NCI-H1092 treated with DMSO at 0.1 percent for 48 hours (cell line): ENCODE measurements around the gene ENOPH1.
"Not testable (repeated sequence)": the region's sequence is repeated elsewhere in the genome, so short reads cannot be mapped to it uniquely, and the experiment has no call there.

Source experiments
- DNase-seq: peaks from one replicate; lab custom pipeline; 2025; lab: John Stamatoyannopoulos, UW

The ENOPH1 gene

GRCh38 chr4:82469791-82470345 is 39.5 kb downstream of the ENOPH1 start:
- peak; percentile 31 for DNase-seq

GRCh38 chr4:82473080-82473479 is 42.7 kb downstream of the ENOPH1 start:
- DNase-seq = not testable (repeated sequence)

GRCh38 chr4:82473621-82474164 is 43.3 kb downstream of the ENOPH1 start:
- DNase-seq = no peak

- DNase-seq = not testable (repeated sequence)
These were observed 45.5 kb downstream of the ENOPH1 start for GRCh38 chr4:82475931-82476330.

- not testable (repeated sequence) for DNase-seq
These were observed 47.1 kb downstream of the ENOPH1 start for GRCh38 chr4:82477469-82477868.

- DNase-seq = no peak
These were observed 49.2 kb downstream of the ENOPH1 start for GRCh38 chr4:82479562-82479961.

- no peak for DNase-seq
These were observed 50.5 kb downstream of the ENOPH1 start for GRCh38 chr4:82480771-82481505.

- no peak for DNase-seq
These were observed 51.1 kb downstream of the ENOPH1 start for GRCh38 chr4:82481506-82481840.

GRCh38 chr4:82482387-82482786 is 52.0 kb downstream of the ENOPH1 start:
- no peak for DNase-seq

GRCh38 chr4:82484996-82485783 is 54.8 kb downstream of the ENOPH1 start:
- no peak for DNase-seq

GRCh38 chr4:82489076-82489475 is 58.7 kb downstream of the ENOPH1 start:
- no peak for DNase-seq

- DNase-seq = no peak
These were observed 59.6 kb downstream of the ENOPH1 start for GRCh38 chr4:82489987-82490386.

- DNase-seq = peak; percentile 95
These were observed 61.0 kb downstream of the ENOPH1 start for GRCh38 chr4:82491251-82491960.

- no peak for DNase-seq
These were observed 63.5 kb downstream of the ENOPH1 start for GRCh38 chr4:82493721-82494425.

- no peak for DNase-seq
These were observed 65.3 kb downstream of the ENOPH1 start for GRCh38 chr4:82495666-82496065.

- DNase-seq = no peak
These were observed 66.0 kb downstream of the ENOPH1 start for GRCh38 chr4:82496349-82496748.

- peak; percentile 79 for DNase-seq
These were observed 69.5 kb downstream of the ENOPH1 start for GRCh38 chr4:82499738-82500434.

GRCh38 chr4:82500435-82501153 is 70.2 kb downstream of the ENOPH1 start:
- DNase-seq = peak; percentile 99

GRCh38 chr4:82501154-82501442 is 70.7 kb downstream of the ENOPH1 start:
- no peak for DNase-seq

- DNase-seq = no peak
These were observed 77.6 kb downstream of the ENOPH1 start for GRCh38 chr4:82508011-82508410.
